ENCODE measurements around the gene KCNJ18.
"Not testable (repeated sequence)": the region's sequence is repeated elsewhere in the genome, so short reads cannot be mapped to it uniquely, and the experiment has no call there.

KCNJ18 gene

GRCh38 chr17:21671871-21672270 is 20.5 kb upstream of the KCNJ18 start:
- not testable (repeated sequence) for DNase-seq

- DNase-seq: not testable (repeated sequence)
Measured at GRCh38 chr17:21673451-21674241, 18.7 kb upstream of the KCNJ18 start.

GRCh38 chr17:21674242-21674731 is 18.0 kb upstream of the KCNJ18 start:
- no peak for DNase-seq

GRCh38 chr17:21674891-21675738 is 17.2 kb upstream of the KCNJ18 start:
- DNase-seq: not testable (repeated sequence)

DNA sequence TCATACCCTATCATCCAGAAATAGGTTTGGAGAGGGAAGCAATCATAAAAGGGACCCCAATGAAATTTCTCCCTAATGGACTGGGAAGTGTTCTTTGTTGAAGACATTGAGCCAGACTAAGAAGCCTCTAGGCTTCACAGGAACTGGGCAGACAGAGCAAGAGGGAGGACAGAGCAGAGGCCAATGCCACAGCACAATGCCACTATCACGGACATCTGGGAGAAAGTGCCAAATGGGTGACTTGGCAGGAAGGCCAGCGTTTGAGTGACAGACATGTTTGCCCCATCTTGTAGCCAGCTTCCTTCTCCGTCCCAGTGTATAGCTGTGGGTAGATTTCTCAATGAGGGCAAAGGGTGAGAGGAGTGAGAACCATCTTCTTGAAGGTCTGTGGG is 16.6 kb upstream of the KCNJ18 start:
- DNase-seq: not testable (repeated sequence)

GRCh38 chr17:21676281-21677111 is 15.8 kb upstream of the KCNJ18 start:
- no peak for DNase-seq

DNA sequence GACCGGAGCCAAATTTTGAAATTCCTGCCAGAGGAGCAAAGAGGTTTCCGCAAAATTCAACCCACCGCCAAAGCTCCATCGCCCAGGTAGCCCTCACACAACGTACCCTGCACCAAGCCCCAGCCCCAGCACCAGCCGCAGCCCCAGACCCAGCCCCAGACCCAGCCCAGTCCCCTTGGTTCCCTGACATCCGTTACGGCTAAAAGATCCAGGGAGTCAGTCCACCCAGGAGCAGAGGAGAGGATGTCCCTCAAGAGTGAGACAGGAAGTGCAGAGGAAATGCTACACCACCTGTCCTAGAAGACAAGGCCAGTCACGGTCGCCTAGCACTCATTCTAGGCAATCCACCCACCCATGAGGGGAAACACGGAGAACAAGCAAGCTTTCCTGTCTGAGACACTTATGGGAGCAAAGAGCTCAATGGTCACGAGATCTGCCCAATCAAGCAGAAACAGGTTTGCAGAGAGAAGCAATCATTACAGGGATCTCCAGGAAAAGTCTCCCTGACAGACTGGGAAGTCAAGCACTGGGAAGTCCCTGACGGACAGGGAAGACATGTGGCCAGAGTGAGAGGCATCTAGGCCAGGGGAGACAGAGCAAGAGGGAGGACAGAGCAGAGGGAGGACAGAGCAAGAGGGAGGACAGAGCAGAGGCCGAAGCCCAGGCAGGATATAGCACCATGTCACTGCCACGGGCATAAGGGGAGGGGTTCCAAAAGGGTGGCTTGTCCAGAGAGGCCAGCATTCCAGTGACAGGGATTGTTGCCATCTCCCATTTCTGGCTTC is 15.0 kb upstream of the KCNJ18 start:
- no peak for DNase-seq

DNA sequence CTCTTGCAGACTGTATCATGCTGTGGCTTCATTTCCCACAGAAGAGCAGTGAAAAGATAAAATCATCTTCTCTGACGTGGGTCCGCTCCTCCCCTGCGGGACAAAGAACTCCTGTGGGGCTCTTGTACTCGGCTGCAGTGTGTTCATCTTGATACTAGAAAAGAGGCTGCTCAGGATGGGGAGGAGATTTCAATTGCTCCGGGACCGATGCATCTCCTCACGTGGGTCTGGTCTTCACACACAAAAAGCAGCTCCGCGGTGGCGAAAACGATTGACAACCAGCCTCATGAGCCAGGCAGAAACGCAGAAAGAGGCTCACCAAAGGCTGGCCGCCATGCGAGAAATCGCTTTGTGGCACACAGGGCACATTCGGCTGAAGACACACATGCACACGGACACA is 14.4 kb upstream of the KCNJ18 start:
- DNase-seq: no peak

DNA sequence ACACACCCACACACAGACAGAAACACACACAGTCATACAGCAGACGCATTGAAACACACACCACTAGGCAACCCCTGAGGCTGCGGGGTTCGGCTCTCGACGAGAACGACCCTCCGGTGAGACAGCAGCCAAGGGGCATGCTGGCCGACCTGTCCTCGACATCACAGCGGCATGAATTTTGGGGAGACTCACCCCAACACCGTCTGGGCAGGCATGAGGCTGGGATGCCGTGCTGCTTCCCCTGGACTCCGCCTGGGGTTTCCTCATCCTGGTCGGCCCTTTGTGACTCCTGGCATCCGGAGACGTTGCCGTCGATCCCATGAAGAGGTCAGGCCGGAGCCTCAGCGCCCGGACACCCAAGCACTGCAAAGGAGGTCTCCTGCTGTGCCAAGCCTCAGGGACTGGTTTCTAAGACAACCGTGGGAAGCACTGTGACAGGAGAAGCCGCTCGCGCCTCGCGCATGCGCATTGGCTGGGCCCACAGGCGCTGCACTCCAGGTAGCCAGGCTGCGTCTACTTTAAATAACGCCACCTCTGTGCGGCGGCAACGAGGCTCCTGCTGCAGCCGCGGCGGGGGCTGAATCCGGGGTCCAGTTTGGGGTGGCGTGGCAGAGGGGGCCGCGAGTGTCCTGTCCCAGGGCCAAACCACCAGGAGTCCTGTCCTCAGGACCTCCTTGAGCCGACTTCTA is 13.8 kb upstream of the KCNJ18 start:
- DNase-seq: no peak

DNA sequence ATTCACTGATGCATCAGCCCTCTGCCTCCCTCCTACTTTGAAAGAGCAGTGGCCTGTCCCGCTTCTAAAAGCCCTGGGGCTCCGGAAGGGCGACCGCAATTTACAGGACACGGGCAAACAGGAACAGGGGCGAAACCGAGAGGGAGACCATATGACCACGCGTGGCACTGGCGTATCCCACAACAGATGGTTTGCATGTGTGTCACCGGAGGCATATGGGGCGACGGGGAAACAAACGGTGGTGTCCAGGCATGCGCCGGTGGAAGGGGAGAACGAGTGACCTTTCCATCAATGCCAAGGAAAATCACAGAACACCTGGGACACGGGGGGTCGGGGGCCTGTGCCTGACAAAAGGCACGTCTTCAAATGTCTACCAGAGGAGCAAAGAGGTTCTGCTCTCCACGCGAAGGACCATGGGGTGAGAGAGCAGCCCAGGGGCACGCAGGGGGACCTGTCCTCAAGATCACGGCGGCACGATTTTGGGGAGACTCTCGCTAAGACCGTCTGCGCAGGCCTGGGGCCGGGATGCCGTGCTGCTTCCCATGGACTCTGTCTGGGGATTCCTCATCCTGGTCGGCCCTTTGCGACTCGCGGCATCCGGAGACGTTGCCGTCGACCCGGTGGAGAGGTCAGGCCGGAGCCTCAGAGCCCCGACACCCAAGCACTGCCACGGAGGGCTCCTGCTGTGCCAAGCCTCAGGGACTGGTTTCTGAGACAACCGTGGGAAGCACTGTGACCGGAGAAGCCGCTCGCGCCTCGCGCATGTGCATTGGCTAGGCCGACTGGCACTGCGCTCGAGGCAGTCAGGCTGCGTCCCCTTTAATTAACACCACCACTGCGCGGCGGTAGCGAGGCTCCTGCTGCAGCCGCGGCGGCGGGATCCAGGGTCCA is 12.8 kb upstream of the KCNJ18 start:
- DNase-seq: no peak

DNA sequence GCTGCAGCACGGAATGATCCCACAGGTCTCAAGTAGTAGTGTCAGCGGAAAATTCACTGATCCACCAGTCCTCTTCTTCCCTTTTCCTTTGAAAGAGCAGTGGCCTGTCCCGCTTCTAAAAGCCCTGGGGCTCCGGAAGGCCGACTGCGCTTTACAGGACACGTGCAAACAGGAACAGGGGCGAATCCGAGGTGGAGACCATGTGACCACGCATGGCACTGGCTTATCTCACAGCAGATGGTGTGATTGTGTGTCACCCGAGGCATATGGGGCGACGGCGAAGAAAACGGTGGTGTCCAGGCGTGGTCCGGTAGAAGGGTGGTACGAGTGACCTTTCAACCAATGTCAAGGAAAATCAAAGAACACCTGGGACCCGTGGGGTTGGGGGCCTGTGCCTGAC is 12.0 kb upstream of the KCNJ18 start:
- no peak for DNase-seq

GRCh38 chr17:21680850-21681351 is 11.4 kb upstream of the KCNJ18 start:
- DNase-seq: not testable (repeated sequence)

DNA sequence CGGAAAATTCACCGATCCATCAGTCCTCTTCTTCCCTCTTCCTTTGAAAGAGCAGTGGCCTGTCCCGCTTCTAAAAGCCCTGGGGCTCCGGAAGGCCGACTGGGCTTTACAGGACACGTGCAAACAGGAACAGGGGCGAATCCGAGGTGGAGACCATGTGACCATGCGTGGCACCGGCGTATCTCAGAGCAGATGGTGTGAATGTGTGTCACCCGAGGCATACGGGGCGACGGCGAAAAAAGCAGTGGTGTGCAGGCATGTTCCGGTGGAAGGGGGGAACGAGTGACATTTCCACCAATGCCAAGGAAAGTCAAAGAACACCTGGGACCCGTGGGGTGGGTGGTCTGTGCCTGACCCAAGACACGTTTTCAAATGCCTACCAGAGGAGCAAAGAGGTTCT is 10.7 kb upstream of the KCNJ18 start:
- not testable (repeated sequence) for DNase-seq

GRCh38 chr17:21682130-21682529 is 10.2 kb upstream of the KCNJ18 start:
- DNase-seq: not testable (repeated sequence)

DNA sequence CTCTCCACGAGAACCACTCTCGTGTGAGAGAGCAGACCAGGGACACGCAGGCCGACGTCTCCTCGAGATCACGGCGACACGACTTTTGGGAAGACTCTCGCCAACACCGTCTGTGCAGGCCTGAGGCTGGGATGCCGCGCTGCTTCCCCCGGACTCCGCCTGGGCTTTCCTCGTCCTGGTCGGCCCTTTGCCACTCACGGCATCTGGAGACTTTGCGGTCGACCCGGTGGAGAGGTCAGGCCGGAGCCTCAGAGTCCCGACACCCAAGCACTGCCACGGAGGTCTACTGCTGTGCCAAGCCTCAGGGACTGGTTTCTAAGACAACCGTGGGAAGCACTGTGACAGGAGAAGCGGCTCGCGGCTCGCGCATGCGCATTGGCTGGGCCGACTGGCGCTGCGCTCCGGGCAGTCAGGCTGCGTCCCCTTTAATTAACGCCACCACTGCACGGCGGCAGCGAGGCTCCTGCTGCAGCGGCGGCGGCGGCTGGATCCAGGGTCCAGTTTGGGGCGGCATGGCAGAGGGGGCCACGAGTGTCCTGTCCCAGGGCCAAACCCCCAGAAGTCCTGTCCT is 9.1 kb upstream of the KCNJ18 start:
- not testable (repeated sequence) for DNase-seq

GRCh38 chr17:21683897-21684296 is 8.4 kb upstream of the KCNJ18 start:
- DNase-seq: not testable (repeated sequence)

GRCh38 chr17:21684384-21684783 is 7.9 kb upstream of the KCNJ18 start:
- DNase-seq: not testable (repeated sequence)

- DNase-seq: not testable (repeated sequence)
Measured at GRCh38 chr17:21685061-21685795, 7.1 kb upstream of the KCNJ18 start.
